A673 (cell line): ENCODE data around the gene SNCAIP. TPM values are rescaled to one million over a fixed set of nuclear protein-coding genes. Genes with fewer than 3 reads are reported as not detected.
"Not testable (repeated sequence)": the region's sequence is repeated elsewhere in the genome, so short reads cannot be mapped to it uniquely, and the experiment has no call there.

Source experiments
- BruUV-seq: library from RNA; stranded (reverse); fragments of 400-500 nt; replicated peaks from 2 replicates; lab custom pipeline; 2021; lab: Mats Ljungman, UMichigan
- CTCF ChIA-PET: fragments of 300-600 bp; sonication (Branson Sonifier 250); formaldehyde crosslinking; loops from one replicate; lab custom pipeline; 2022; ENCODE audit warnings: antibody characterized with exemption; lab: Charles Lee
- POLR2A ChIA-PET: fragments of 300-600 bp; sonication (Branson Sonifier 250); formaldehyde crosslinking; loops from one replicate; lab custom pipeline; 2022; ENCODE audit warnings: antibody characterized with exemption; ENCODE audit not compliant: low non-redundant PET; lab: Charles Lee
- DNase-seq: peaks from one replicate; pipeline ENCODE4 v3.0.0-alpha.2; 2015; ENCODE audit warnings: low spot score
- H3K27ac ChIP-seq: fragments of 200-600 bp; sonication (generic); 2 replicates; pipeline ENCODE4 v1.5.1; 2016; ENCODE audit warnings: mixed run types, low read depth, mild to moderate bottlenecking, mixed read lengths, antibody characterized with exemption, low read length; ENCODE audit not compliant: poor library complexity, severe bottlenecking
- H3K27me3 ChIP-seq: fragments of 200-600 bp; sonication (generic); replicated peaks from 2 replicates; pipeline ENCODE4 v1.6.1; 2017; ENCODE audit warnings: mixed run types, low read depth, mild to moderate bottlenecking, mixed read lengths, antibody characterized with exemption, low read length; ENCODE audit not compliant: insufficient read depth, poor library complexity
- H3K36me3 ChIP-seq: fragments of 200-600 bp; sonication (generic); 2 replicates; pipeline ENCODE4 v1.6.1; 2016; ENCODE audit warnings: mixed run types, mild to moderate bottlenecking, mixed read lengths, antibody characterized with exemption, low read length; ENCODE audit not compliant: insufficient read depth, poor library complexity, severe bottlenecking
- H3K4me1 ChIP-seq: fragments of 200-600 bp; sonication (generic); 2 replicates; pipeline ENCODE4 v1.6.1; 2017; ENCODE audit warnings: mixed run types, mild to moderate bottlenecking, mixed read lengths, antibody characterized with exemption, low read length; ENCODE audit not compliant: insufficient read depth, poor library complexity, severe bottlenecking
- H3K4me3 ChIP-seq: fragments of 200-600 bp; sonication (generic); 2 replicates; pipeline ENCODE4 v1.5.1; 2016; ENCODE audit warnings: low read depth, mixed run types, mild to moderate bottlenecking, mixed read lengths, low read length; ENCODE audit not compliant: poor library complexity, severe bottlenecking
- H3K9me3 ChIP-seq: fragments of 200-600 bp; sonication (generic); 2 replicates; pipeline ENCODE4 v1.6.1; 2016; ENCODE audit warnings: mixed run types, low read depth, mild to moderate bottlenecking, mixed read lengths, antibody characterized with exemption, low read length; ENCODE audit not compliant: poor library complexity, severe bottlenecking
- EZH2 ChIP-seq: fragments of 200-600 bp; sonication (generic); IDR thresholded peaks from 2 replicates; pipeline ENCODE4 v1.6.1; 2017; ENCODE audit warnings: borderline replicate concordance, low read depth, mild to moderate bottlenecking, mixed read lengths, antibody characterized with exemption, low read length; ENCODE audit not compliant: poor library complexity, severe bottlenecking
- intact Hi-C: fragments of 100-400 bp; cut with micrococcal nuclease; formaldehyde crosslinking; loops from one replicate; pipeline ENCODE4 v1.10.0; 2022; ENCODE audit not compliant: unreplicated experiment
- total RNA-seq: library from RNA; stranded (reverse); gene quantifications from 2 replicates; pipeline ENCODE4 v1.2.3, GENCODE V29; 2021
- TF ChIP-seq, protein P1 (sequence below): fragments of 300-800, 200-600 bp; sonication (generic); conservative IDR thresholded peaks from 2 replicates; pipeline ENCODE4 v1.5.1; 2017; ENCODE audit warnings: low read depth, mild to moderate bottlenecking, antibody characterized with exemption, low read length, moderate library complexity, mixed read lengths

Gene SNCAIP
- total RNA-seq, 1 experiment from 2014 or later = not detected

DNA sequence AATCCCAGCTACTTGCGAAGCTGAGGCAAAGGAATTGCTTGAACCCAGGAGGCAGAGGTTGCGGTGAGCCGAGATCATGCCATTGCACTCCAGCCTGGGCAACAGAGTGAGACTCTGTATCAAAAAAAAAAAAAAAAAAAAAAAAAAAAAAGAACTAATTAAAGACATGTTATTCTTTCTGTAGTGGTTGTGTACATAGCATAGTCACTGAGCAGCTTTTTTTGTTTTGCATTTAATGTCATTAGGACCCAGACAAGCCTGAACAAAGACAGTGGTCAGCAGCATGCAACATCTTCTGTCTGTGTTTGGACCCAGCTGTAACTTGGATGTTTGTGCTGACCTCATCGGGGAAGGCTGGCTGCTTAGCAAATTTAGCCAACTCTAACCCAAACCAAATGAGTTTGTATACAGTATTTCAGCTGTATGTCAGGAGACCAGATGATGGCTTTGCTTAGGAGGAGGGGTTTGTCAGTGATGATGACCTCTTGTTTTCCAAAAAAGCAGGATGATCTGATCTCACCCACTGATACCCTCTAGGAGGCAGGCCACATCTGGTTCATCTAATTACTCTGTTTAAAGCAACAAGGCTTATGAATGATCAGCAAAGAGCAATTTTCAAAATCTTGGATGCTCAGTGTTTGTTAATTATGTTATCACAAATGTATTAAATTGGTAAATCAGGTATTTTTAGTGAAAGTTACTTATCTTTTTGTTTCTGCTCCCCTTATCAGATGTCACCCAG, 39.5 kb downstream of the SNCAIP start:
- no peak overlapping the region for H3K27ac ChIP-seq
- H3K4me3 ChIP-seq = no peak overlapping the region
- intact Hi-C loops = no loop called here
- H3K27me3 ChIP-seq = peaks cover 29% of the 10 kb centered on the region
- H3K36me3 ChIP-seq = no peaks in the 10 kb centered on the region
- H3K9me3 ChIP-seq = no peaks in the 10 kb centered on the region
- DNase-seq = no peak
- no TSS peak for BruUV-seq
- ChIA-PET POLR2A (no interaction called here), CTCF (no interaction called here)
- no peaks in the 10 kb centered on the region for H3K4me1 ChIP-seq
- no peak for TF ChIP-seq EZH2
- TF ChIP-seq, protein P1, sequence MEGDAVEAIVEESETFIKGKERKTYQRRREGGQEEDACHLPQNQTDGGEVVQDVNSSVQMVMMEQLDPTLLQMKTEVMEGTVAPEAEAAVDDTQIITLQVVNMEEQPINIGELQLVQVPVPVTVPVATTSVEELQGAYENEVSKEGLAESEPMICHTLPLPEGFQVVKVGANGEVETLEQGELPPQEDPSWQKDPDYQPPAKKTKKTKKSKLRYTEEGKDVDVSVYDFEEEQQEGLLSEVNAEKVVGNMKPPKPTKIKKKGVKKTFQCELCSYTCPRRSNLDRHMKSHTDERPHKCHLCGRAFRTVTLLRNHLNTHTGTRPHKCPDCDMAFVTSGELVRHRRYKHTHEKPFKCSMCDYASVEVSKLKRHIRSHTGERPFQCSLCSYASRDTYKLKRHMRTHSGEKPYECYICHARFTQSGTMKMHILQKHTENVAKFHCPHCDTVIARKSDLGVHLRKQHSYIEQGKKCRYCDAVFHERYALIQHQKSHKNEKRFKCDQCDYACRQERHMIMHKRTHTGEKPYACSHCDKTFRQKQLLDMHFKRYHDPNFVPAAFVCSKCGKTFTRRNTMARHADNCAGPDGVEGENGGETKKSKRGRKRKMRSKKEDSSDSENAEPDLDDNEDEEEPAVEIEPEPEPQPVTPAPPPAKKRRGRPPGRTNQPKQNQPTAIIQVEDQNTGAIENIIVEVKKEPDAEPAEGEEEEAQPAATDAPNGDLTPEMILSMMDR = no peak

DNA sequence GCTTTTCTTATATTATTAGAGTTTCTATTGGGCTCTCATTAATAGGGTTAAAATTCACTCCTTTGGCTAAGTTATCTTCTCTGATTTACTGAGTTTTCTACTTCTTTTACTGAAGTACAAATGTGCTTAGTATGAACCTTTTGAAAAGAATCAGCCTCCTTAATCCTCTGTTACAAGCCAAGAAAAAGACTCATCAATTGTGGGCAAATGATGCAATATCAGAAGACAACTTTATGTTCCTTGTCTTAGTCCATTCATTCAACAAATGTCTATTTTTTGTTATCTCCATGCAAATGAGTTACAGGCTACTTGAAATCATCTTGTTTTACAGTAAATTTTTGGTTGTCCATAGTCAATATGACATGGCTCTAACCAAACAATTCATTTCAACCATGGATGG, 40.3 kb downstream of the SNCAIP start:
- intact Hi-C loops = no loop called here
- ChIA-PET CTCF (no interaction called here), POLR2A (no interaction called here)
- TF ChIP-seq, protein P1 = no peak
- TF ChIP-seq EZH2 = no peak
- Histone ChIP-seq H3K9me3 (no peaks in the 10 kb centered on the region), H3K27ac (no peak overlapping the region), H3K4me1 (no peaks in the 10 kb centered on the region), H3K4me3 (no peak overlapping the region), H3K36me3 (no peaks in the 10 kb centered on the region), H3K27me3 (peaks cover 21% of the 10 kb centered on the region)
- BruUV-seq = no TSS peak
- no peak for DNase-seq

DNA sequence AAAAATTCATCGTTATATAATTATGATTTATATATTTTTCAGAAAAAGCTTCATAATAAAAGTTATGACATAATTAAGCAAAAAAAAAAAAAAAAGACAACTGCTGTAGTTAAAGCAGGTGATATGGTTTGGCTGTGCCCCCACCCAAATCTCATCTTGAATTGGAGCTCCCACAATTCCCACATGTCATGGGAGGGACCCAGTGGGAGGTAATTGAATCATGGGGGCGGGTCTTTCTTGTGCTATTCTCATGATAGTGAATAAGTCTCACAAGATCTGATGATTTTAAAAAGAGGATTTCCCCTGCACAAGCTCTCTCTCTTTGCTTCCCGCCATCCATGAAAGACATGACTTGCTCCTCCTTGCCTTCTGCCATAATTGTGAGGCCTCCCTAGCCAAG, 41.3 kb downstream of the SNCAIP start:
- peaks cover 11% of the 10 kb centered on the region for H3K27me3 ChIP-seq
- intact Hi-C loops, DNase-seq, BruUV-seq, POLR2A ChIA-PET, CTCF ChIA-PET, H3K4me3 ChIP-seq, H3K4me1 ChIP-seq, H3K36me3 ChIP-seq, H3K27ac ChIP-seq, H3K9me3 ChIP-seq: not testable (repeated sequence)

GRCh38 chr5:122354293-122354692, 42.3 kb downstream of the SNCAIP start:
- ChIA-PET CTCF (no interaction called here), POLR2A (no interaction called here)
- Histone ChIP-seq H3K9me3 (no peaks in the 10 kb centered on the region), H3K27me3 (peaks cover 2% of the 10 kb centered on the region), H3K4me3 (no peak overlapping the region), H3K4me1 (no peaks in the 10 kb centered on the region), H3K27ac (no peak overlapping the region), H3K36me3 (no peaks in the 10 kb centered on the region)
- intact Hi-C loops = no loop called here
- DNase-seq = no peak
- TF ChIP-seq, protein P1 = no peak
- BruUV-seq = no TSS peak
